DMS153 treated with DMSO at 0.1 percent for 48 hours (cell line): ENCODE data around the gene PCSK6.

ENCODE experiments used
- DNase-seq: peaks from one replicate; lab custom pipeline; 2025; ENCODE audit not compliant: unreplicated experiment; lab: John Stamatoyannopoulos, UW

The PCSK6 gene

DNA sequence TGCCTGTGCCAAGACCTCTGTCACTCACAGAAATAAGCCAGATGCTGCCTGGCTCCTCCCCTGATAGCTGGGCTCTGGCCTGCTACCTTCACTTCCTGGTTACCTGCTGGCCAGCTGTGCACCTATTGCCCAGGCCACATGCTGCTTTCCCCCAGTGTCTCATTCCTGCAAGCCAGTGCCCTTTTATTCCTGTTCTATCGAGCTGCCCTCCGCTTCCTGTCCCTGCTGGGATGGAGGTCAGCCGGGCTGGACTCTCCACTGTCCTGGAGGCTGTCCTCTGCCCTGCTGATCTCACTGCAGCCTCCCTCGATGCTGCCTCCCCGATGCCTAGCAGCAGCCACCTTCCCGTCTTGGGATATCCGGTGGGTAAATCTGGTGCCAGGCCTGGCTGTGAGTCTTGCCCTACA is 157.4 kb downstream of the PCSK6 start:
- no peak for DNase-seq

DNA sequence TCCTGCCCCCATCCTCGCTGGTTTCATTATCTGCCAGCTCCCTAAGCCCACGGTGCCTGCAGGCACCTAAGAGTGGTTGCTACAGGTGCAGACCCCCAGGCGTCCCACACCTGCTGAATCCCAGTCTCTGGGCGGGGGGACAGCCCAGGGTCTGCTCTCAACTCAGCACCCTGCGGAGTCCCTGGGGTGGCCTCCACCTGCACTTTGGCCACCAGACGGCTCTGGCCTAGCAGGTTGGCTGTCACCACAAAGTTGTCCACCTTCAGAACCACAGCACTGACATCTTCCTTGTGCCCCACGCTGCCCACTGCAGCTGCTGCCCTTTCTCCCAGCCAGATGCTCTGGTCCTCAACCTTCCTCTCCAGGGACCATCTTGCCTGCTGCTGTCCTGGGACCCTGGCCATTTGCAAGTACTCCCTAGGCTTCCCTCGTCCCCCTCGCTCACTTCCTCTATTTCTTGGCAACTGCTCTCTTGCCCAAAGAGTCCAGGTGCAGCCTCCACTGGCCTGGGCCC is 159.6 kb downstream of the PCSK6 start:
- DNase-seq: no peak

- no peak for DNase-seq
These were observed 160.1 kb downstream of the PCSK6 start for GRCh38 chr15:101329309-101329863.

DNA sequence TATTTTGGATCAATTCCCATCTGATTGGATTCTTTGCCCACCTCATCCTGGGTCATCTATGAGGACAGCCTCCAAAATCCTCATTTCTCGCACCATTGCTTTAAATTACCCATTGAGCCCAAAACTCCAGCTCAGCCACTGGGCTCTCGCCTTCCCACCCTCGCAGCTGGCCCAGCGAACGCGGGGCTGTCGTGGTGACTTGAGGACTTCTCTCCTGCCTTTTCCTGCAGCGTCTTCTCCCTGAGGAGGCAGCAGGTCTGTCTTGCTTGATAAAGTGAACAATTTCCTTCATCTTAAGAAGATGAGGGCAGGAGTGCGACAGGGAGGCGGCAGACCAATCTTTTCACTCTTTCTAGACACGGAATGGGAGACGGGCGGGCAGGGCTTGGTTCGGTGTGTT is 161.5 kb downstream of the PCSK6 start:
- no peak for DNase-seq

DNA sequence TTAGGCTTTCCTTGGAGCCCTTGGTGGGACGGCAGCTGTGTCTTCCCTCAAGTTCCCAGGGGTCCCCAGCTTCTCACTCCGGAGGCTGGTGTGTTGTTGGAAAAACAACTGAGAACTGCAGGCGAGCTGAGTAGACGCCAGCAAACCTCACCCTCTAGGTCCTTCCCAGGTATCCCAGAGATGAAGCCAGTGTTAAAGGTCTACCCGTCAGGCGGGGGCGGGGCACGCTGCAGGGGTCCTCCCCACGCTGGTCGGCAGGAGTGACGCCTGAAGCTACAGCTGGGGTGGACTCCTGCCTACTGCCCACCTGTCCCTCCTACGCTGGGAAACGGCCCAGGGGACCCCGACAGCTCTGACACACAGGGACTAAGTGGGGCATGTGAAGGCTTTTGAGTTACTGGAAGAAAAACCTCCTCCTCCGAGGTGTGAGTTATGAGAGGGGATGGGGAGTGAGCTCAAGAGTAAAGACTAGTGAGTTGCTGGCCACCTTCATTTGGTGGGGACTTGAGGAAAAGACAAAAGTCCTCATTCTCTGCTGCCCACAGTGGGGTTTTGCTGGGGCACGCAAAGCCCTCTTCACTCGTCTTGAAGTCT is 162.3 kb downstream of the PCSK6 start:
- no peak for DNase-seq

DNA sequence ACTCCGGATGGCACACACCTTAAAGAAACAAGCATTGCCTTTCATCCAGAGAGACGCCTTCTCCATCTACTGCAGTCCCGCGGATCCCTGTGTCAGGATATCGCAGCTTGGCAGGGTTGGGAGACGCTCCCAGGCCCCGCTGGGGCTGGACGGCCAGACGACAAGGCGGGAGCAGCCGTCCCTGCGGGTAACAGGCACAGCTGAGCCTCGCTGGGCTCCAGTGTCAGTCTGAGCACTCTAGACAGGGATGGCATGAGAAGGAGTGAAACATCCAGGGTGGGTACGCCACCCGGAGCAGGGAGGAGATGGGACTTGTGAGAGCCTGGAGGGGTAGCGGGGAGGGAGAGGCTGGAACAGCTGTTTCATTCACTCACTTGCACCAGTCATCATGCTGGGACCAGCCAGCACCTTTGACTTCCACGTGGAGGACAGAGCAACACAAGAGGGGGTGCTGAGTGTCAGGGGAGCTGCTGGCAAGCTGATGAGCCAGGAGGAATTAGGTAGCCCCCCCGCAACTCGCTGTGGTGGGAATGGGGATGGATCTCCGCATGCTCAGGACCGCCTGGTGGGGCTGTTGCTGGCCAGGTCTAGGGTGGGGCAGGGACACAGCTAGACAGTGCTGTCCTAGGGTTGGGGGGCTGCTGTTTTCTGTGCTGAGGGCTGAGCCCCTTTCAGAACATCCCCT is 162.9 kb downstream of the PCSK6 start:
- no peak for DNase-seq

GRCh38 chr15:101326026-101326315 is 163.5 kb downstream of the PCSK6 start:
- no peak for DNase-seq

DNA sequence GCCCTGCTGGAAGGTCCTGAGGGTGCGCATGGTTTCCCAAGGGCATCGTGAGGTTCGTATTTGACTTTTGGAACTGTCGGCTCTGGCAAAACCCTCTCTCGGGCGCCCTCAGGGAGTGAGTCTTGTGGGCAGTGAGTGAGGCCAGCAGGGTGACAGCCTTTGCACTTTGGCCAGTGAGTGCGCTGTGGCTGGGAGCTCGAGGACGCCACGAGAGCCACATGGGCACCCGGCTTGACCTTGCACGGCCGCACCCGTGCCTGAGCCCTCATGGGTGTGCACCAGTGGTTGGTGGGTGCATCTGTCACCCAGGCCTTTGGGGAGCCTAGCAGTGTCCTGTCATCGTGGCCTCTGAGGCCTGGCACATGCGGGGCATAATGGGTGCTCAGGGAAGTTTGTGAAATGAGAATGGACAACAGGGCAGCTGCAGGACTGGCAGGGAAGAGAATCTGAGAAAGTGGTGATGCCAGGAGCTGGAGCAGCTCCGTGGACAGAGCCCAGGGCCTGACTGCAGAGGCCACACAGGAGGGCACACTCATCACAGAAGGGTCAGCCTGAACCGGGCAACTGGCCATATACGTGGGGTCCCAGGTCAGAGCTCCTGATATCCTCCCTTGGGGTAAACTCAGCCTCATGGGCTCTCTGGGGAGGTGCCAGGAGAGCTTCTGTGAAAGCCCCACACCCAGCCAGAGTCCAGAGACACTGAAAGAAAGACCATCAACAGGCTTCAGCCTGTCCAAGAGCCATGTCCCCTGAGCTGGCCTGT is 164.1 kb downstream of the PCSK6 start:
- no peak for DNase-seq

DNA sequence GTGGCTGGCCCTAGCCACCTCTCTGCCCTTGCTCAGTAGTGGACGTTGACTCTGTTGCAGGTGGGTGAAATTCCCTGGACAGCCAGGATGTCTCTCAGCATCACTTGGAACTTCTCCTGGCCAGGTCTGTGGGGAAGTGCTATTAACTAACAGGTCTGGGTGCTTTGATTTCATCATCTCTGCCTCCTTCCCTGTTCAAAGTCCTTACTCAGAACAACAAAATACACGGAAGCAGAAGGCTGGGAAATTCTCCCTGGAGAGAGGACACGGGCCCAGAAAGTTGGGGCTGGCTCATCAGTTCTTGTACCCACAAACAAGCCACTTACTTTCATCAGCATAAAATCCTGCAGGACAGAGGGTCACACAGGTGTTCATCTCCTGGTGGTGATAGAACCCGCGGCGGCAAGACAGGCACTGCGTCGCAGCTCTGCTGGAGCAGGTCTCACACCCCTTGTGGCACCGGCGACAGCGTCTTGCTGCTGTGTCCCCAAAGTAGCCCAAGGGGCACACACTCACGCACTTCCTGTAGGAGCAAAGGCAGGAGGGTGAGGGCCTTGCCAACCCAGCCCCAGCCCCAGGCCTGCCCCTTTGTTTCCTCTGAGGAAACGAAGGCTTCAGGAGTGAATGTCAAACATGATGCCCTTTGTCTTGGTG is 164.9 kb downstream of the PCSK6 start:
- DNase-seq: no peak

- no peak for DNase-seq
These were observed 165.5 kb downstream of the PCSK6 start for GRCh38 chr15:101323793-101324523.

DNA sequence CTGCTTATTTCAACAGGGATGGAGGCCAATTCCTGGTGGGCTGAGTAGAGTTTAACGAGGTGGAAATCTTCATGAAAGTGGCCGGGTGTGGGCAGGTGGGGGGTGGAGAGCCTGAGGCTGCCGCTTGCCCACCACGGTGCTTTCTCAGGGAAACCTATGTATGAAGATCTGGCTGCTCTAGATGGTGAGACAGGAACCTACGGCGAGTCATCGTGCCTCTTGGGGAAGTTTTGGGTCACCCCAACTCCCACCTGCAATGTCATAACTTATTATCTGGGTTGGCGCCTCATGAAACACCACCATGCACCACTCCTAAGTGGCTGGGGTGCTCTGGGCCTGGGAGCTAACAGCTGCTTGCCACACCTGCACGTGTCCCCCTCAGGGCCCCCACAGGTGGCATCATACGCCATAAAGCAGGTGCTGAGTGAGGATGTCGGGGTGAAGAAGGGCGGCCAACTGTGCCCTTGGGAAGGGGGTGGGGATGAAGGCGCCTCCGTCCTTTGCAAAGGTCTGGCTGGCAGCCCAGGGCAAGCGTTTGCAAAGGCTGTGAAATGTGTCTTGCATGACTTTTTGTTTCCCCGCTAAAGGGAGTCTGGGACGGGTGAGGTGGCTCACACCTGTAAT is 166.5 kb downstream of the PCSK6 start:
- DNase-seq: no peak

DNA sequence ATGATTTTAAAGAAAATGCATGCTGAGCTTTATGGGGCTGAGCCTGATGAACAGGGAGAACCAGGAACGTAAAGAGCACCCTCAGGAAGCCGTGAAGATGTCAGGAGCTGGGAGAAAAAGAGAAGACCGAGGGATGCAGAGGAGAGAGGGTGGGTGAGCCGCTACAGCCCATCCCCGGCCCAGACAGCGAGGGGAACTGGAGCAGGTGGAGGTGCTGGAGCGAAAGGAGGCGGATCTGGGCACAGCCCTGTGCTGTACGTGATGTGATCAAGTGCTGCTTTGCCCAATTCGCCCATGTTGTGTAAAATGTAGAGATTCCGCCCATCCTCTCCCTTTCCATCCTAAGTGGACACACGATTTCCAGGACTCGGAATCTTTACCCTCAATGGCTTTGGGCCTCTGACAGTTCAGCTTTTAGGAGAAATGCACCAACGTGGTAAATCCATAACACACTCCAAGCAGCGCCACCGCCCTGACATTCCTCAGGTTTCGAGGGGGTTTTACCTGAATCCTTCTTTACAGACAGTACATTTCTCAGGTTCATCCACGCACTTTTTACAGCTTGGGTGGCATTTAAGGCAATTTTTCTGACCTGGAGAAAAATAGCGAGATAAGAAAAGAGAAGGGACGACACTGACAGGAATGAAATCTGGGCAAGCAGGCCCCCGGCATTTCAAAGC is 167.4 kb downstream of the PCSK6 start:
- no peak for DNase-seq

DNA sequence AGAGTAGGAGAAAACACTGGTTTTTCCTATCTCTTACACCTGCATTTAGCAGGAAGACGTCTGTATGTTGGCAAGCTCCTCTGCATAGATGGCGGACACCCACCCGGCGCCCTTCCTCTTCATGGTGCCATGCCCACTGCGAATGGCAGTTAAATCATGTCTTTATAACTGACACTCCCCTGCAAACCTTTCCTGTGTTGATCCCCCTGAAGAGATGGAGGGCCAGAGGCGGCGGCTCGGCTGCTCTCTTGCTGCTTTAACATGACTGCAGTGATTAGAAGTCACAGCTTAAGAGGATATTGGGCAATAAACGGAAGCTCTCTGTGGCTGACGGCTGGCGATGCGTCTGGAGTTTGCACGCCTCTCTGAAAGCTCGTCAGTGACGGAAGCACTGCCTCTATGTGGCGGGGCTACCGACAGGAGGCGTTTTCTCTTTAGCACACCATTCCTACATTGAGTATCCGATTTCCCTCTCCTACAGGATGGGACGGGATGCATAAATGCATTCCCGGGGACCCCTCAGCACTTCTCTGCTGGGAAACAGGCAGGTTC is 168.9 kb downstream of the PCSK6 start:
- no peak for DNase-seq

GRCh38 chr15:101318839-101319238 is 170.7 kb downstream of the PCSK6 start:
- DNase-seq: no peak

GRCh38 chr15:101318147-101318819 is 171.2 kb downstream of the PCSK6 start:
- DNase-seq: no peak

- no peak for DNase-seq
These were observed 172.1 kb downstream of the PCSK6 start for GRCh38 chr15:101317336-101317872.

- no peak for DNase-seq
These were observed 173.0 kb downstream of the PCSK6 start for GRCh38 chr15:101316529-101316928.

- DNase-seq: no peak
These were observed 173.8 kb downstream of the PCSK6 start for GRCh38 chr15:101315736-101316135.
